HuH-7 (cell line): ENCODE results near the gene TRIM40.
"Not testable (repeated sequence)": the region's sequence is repeated elsewhere in the genome, so short reads cannot be mapped to it uniquely, and the experiment has no call there.

Source experiments
- DNase-seq: peaks from one replicate; pipeline ENCODE4 v3.0.0; 2011; ENCODE audit warnings: low spot score

TRIM40 gene

DNA sequence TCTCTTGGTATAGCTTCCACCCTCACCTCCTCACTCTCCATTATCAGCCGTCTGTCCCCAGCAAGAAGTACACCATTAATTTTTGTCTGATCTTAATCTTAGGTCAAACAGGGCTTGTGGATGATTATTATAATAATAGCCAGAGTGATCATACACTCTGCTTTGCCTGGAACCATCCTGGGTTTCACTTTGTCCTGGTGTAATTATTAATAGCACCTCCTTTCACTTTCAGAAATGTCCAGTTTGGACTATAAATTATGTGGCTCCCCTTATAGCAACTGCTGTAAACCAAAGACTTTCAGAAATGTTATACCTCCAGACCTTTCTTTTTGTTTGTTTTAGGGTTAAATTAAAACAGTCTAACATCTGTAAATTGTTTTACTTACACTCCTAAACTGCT, 22.1 kb upstream of the TRIM40 start:
- DNase-seq: no peak

DNA sequence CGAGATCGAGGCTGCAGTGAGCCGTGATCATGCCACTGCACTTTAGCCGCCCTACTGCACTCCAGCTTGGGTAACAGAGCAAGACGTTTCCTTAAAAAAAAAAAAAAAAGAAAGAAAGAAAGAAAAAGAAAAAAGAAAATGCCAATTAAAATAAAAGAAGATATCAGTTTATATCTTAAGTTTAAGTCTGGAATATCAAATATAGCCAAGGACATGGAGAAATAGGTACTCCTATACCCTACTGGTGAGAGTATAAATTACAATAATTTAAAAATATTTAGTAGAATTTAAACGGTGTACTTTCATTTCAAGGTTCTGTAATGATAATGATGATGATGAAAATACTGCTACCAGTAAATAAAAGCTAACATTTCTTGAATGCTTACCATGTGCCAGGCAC, 19.2 kb upstream of the TRIM40 start:
- no peak for DNase-seq

DNA sequence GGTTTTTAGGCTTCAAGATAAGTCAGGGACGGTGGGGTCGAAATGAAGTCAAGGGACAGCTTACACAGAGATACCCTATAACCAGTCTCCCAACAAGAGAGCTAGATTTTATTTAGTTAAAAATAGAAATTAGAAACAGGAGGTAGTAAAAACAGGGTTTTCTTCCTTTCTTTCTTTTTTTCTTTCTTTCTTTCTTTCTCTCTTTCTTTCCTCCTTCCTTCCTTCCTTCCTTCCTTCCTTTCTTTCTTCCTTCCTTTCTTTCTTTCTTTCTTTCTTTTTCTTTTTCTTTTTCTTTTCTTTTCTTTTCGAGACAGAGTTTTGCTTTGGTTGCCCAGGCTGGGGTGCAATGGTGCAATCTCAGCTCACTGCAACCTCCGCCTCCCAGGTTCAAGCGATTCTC, 17.2 kb upstream of the TRIM40 start:
- DNase-seq: not testable (repeated sequence)

DNA sequence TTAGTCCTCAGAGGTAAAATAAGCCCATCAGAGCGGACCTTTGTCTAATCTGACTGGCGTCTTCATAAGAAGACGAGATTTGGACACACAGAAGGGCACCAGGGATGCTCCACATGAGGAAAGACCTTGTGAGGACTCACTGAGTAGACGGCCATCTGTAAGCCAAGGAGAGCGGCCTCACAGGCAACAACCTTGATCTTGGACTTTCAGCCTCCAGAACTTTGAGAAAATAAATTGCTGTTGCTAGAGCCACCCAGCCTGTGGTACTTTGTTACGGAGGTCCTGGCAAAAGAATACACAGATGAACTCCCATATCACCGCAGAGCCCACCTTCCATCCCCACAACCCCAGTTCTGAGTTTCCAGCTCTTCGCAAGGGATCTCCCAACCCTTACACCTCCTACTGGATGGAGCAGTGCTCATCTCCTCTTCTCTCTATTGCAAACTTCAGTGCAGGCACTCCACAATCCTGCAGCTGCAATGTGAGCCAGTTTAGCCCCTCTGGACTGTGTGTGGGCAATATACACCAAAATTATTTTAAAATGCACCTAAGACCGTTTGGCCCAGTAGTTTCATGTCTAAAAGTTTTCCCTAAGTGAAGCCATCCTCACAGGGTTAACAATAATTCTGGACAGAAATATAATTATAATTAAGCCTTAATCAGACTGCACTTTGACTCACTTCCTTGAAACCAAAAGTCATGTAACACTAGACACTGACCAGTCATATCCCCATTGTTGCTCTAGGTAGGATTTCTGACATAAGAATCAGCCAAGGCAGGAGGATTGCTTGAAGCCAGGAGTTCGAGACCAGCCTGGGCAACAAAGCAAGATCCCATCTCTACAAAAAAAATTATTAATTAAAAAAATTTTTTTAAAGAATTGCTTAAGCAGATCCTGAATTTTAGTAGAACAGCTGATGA, 14.2 kb upstream of the TRIM40 start:
- DNase-seq: no peak

DNA sequence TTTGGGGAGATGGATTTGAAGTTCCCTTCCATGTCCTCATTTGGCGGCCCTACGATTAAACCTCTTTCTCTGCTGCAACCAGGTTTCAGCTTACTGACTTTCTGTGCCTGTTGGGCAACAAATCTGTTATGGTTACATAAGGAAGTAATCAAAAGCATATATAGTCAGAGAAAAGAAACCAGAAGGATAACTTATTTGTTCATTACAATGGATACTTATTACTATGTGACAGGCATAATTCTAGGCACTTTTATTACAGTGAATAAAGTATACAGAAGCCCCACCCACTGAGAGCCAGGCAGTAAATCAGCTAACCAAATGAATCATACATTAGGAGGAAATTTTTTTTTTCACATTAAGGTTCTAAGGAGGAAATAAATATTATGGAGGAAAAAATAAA, 13.4 kb upstream of the TRIM40 start:
- no peak for DNase-seq

DNA sequence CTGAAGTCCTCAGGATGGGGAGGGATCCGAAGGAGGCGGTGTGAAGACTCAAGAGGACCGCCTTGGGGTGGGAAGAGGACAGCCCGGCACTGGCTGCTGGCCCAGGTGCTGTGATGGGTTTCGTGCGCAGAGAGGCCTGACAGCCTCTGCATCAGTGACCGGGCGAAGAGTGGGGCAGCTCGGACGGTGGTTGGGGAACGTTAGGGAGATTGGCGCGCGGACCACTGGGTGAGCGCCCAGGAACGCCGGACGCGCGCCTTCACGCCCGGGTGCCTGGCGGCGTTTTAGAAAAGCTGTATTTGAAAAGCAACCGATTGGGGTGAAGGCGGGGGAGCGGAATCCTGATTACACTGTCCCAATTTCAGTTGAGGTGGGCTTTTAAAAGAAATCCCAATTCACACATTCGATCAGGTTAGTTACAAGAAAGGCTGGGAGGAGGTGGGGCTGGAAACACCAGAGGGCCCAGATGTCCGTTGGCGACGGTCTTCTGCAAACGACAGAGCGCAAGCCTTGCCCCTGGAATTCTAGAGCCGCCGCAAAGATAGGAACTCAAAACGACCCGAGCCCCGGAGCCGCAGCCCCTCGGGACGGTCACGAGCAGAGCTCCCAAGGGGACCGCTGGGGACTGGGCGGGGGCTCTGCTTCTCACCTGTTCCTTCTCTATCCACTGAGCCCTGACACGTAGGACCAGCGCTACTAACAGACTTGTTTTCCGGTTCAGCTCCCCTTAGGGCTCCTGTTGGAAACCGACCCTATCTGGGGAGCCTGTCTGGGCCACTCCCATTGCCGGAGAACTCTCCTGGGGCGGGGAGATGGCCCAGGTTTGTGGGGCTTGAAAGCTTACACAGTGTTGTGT, 8.5 kb upstream of the TRIM40 start:
- no peak for DNase-seq

DNA sequence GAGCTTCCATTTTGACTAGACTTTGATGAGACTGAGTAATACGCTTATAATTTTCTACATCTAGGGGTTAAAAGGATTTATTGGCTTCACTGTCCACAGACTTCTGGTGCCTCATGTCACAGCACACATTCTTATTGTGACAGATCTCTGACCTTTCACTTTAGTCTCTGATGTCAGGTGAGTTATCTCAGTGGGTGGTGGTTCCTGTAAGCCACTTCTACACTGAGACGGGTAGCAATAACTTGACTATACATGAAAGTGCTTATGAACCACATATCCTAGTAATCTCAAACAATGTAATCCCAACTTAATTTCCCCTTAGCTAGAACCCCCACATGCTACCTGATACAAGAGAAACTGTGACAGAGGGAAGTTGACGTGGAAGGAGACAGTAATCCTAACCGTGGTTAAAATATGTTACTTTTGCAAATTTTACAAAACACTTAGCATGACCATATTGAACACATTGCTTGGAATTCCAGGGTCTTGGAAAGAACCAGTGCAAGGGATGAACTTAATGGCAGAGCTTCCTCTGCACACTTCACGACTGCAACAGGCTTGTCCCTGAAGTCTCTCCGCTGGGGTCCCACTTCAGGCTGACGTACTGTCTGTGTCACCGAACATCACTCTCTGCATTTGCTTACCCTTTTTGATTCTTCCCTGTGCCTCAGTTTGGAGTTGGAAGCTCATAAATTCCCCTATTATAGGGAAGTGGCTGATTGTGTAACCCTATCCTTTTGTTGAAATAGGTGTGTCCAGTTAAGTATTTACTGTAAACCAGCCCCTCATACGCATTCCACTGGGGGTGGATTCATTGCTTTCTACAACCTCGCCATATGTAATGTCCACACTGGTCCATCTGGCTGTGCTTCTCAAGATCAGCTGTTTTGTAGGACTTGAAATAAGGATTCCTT, 6.4 kb upstream of the TRIM40 start:
- peak; percentile 44 for DNase-seq

DNA sequence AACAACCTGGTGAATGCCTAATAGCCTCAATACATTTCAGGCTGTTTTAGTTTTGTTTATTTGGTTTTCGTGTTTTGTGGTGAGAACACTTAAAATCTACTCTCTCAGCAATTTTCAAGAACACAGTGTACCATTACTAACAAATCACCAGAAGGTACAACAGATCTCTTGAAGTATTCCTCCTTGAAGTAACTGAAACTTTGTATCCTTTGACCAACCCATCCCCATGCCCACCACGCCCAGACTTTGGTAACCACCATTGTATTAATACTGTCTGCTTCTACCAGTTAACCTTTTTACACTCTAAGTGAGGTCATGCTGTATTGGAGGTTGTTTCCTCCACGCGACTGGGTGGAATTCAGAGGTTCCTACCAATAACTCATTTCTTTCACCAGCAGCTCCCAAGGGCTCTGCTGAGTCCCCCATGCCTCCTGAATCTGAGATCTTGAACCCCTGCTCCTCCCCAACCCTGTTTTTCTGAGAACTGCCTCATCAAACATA, 5.7 kb upstream of the TRIM40 start:
- no peak for DNase-seq

DNA sequence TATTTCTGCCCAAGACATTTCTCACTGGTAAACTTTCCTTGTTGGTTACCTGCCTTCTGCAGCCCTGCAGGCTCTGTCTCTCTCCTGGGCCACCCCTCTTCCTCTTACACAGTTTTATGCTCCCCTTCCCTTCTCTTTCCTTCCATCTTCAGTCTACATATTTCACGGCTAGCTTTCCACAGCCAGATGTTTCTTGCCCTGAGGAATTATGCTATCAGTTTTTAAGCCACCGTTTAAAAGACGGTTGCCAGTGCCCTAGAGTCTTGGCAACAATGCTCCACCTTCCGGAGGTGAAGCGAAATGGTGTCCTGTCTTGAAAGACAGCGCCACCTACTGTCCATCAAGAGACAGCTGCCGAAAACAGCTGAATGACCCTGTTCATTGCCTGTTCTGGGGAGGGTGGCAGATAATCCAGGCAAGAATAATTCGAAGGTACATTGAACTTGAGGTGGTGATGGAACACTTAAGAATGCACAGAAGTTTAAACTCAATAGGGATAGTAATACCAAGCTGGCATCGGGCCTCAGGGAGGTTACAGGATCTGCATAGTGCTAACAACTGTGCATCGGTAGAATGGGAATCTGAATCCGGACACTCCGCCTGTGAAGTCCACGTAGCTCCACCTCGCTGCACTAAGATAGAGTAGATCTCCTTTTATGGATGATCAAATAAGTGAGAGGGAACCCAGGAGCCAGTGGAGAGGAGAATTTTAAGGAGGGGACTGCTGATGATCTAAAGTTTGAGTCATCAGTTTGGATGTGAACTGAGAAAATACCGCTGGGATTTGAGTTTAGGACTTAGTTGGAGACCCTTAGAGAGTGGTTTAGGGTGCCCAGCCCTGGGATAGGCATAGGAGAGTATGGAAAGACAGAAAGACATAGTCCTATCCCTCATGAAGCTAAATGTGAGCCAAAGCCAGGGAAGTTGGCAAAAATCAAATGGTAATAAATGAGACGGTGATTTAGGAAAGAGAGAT, 4.8 kb upstream of the TRIM40 start:
- DNase-seq: peak; percentile 70

DNA sequence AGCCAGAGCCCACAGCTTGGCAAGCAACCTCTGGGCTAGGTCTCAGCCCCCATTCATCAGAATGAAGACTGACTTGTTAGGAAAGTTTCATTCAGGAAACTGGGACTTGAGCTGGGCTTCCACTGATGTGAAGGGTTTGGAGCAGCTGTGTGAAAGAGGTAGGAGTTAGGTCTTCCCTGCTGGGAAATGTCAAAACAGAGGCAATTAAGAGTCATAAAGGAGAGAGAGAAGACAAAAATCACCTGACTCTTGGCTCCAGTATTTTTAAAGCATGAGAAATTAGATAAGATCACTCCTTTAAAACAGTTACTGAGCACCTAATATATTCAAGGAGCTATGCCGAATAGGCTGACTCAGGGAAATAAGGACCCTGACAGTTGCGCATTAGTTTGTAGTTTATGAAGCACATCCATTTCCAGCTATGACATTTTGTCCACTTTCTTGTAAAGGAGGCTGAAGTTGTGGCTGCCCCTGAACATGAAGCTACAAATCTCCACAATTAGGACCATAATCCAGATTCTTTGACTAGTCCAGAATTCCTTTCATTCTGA, 3.9 kb upstream of the TRIM40 start:
- DNase-seq: no peak

DNA sequence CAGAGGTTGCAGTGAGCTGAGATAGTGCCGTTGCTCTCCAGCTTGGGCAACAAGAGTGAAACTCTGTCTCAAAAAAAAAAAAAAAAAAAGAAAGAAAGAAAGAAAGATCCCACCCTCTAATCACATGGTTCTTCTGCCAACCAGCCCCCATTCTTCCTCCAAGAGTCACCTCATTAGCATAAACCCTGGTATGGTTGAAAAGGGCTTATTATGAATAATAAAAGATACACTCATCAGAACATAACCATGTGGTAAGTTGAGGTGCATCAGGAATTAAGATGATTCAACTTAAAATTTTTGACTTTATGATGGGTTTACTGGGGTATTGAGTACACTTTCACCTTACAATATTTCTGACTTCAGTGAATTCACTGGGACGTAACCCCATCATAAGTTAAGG, 793 bp upstream of the TRIM40 start:
- DNase-seq: no peak

DNA sequence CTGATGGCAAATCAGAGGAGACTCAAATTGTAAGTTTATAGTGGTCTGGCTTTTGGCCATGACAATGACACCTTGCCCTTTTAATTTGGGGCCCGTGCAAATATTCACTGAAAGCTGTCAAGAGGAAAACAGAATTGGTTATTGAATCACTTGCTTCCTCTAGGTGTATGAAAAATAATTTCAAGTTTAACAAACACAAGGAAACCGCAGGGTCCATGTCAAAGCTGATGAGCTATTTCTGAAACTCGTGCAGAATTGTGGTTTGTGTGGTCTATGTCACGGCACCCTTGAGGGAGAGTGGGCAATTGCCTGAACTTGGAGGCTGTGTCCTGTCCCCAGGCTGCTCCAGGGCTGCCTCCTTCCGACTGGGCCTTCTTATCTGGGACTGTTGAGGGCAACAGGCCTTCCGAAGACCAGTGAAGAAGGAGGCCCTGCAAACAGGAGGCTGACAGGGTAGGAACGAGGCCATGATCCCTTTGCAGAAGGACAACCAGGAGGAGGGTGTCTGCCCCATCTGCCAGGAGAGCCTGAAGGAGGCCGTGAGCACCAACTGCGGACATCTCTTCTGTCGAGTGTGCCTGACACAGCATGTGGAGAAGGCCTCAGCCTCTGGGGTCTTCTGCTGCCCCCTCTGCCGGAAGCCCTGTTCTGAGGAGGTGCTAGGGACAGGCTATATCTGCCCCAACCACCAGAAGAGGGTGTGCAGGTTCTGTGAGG, 788 bp downstream of the TRIM40 start:
- DNase-seq: no peak

DNA sequence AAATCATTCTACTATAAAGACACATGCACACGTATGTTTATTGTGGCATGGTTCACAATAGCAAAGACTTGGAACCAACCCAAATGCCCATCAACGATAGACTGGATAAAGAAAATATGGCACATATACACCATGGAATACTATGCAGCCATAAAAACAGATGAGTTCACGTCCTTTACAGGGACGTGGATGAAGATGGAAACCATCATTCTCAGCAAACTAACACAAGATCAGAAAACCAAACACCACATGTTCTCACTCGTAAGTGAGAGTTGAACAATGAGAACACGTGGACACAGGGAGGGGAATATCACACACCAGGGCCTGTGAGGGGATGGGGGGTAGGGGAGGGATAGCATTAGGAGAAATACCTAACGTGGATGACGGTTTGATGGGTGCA, 4.3 kb downstream of the TRIM40 start:
- not testable (repeated sequence) for DNase-seq

DNA sequence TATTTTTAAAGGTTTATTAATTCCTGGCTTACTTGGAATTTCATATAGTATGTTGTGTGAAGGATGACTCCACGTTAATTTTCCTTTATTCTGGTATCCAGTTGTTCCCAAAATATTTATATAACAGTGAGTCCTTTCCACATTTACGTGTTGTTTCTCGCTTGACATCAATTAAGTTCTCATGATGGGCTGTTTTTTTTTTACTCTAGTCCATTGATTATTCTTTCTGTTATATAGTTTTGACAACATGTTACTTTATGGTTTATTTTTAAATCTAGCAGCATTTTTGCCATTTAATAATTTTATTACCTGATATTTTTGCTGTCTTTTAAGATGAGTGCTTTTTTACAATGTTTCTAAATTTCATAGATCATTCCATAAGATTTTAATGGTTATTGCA, 6.7 kb downstream of the TRIM40 start:
- no peak for DNase-seq

DNA sequence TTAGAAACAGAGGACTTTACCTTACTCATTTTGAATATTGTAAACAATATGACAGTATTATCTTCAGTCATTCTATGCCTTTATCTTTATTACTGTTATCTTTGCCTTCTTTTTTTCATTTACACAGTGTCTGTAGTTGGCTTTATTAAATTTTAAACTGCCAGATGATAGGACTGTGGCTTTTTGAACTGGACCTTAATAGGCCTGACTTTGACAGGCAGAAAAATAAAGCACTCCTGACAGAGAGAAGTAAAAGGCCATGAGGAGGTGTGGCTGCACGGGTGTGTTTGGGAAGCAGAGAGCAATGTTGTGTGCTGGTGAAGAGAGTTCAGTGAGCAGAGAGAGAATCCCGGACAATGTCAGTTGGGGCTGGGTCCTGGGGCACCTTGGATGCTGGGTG, 7.8 kb downstream of the TRIM40 start:
- DNase-seq: no peak

DNA sequence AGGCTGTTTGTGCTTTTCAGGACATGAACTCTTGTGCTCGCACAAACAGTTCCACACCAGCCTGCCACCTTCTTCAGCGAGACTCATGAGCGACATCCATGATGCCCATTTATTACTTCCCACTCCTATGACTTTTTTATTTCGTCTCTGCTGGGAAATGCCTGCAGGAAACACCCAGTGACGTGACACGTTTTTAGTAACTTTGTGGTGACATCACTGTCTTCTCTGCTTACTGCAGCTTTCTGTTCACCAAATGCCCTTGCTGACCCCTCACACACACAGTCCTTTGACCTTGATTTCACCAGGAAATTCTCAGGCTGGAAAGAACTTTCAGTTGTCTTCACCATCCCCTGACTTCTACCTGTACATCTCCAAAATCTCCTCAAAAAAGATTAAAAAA, 8.9 kb downstream of the TRIM40 start:
- DNase-seq: no peak

DNA sequence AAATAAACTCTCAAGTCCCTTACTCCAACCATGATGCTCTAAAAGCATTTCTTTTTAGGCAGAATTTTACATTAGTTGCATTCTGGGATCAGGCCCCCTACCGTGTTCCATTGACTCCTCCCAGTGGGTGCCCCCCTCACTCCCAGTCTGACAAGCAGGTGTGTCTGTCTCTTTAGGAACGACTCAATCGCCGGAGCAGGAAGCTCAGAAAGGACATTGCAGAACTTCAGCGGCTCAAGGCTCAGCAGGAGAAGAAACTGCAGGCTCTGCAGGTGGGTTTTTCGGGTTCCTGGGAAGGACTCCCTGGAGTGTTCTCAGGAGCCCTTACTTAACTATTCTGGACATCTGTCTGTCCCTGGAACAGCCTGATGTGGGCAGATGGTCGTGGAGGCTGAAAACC, 9.9 kb downstream of the TRIM40 start:
- no peak for DNase-seq

DNA sequence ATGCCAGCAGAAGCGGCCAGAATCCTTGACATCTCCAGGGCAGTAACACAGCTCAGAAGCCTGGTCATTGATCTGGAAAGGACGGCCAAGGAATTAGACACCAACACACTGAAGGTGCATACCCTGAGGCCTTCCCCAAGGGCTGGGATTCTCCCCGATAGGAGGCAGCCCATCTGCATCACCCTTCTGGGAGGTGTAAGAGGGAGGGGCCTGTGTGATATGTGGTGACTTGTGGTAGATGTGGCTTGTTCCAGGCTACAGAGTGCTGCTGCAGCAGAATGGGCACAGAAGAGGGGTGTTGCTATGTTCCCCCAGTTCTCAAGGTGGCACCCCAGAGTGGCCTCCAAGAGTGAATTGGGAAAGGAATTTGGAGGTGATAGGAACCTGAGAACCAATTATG, 11.2 kb downstream of the TRIM40 start:
- no peak for DNase-seq

DNA sequence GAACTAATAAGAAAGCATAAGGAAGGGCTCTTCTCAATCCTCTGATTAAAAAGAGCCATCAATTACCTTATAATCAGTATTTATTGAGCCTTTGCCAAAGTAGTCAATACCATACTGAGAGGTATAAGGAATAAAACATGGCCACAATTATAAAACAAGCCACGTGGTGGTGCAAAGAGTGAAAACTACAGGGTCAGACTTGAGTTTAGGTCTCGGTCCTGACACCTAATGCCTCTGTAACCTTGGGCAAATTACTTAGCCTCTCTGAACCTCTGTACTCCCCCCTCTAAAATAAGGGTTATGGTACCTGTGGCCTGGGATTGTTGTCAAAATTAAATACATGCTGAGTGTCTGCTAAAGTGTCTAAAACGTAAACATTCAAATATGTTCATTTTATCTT, 13.3 kb downstream of the TRIM40 start:
- no peak for DNase-seq
